ENCODE results near the gene EPHB1.

- TF ChIP-seq CTCF (IDR thresholded peaks at IDR 0.05) = no peak
- TF ChIP-seq POLR2AphosphoS5 (IDR thresholded peaks at IDR 0.05) = no peak
Observed at GRCh38 chr3:135014566-135014965, 219.5 kb downstream of the EPHB1 start.
